GM23338 (cell line): ENCODE results near the gene SLC25A30. TPM values are rescaled to one million over a fixed set of nuclear protein-coding genes. Genes with fewer than 3 reads are reported as not detected.

ENCODE experiments used
- ATAC-seq: fragments of 200-7000 bp; cut with Tn5 transposase; 3 replicates; pipeline ENCODE4 v1.9.1; 2020
- DNase-seq: peaks from one replicate; pipeline ENCODE4 v3.0.0-alpha.2; 2015; ENCODE audit warnings: low spot score
- H2AFZ ChIP-seq: fragments of 200-600 bp; sonication (generic); 2 replicates; pipeline ENCODE4 v1.8.0; 2016; ENCODE audit warnings: antibody characterized with exemption, mild to moderate bottlenecking, moderate library complexity
- H3F3A ChIP-seq: fragments of 200-600 bp; sonication (generic); replicated peaks from 2 replicates; pipeline ENCODE4 v1.8.0; 2017; ENCODE audit warnings: antibody characterized with exemption, mixed run types, low read depth
- H3K27ac ChIP-seq: fragments of 200-600 bp; sonication (generic); 2 replicates; pipeline ENCODE4 v1.6.1; 2016; ENCODE audit warnings: low read depth
- H3K27me3 ChIP-seq: fragments of 200-600 bp; sonication (generic); 2 replicates; pipeline ENCODE4 v1.8.0; 2016; ENCODE audit warnings: mild to moderate bottlenecking, mixed run types, moderate library complexity; ENCODE audit not compliant: insufficient read depth
- H3K36me3 ChIP-seq: fragments of 200-600 bp; sonication (generic); 2 replicates; pipeline ENCODE4 v1.8.0; 2016; ENCODE audit warnings: mild to moderate bottlenecking; ENCODE audit not compliant: insufficient read depth
- H3K4me1 ChIP-seq: fragments of 200-600 bp; sonication (generic); 2 replicates; pipeline ENCODE4 v1.8.0; 2016; ENCODE audit warnings: mild to moderate bottlenecking, moderate library complexity; ENCODE audit not compliant: insufficient read depth
- H3K4me2 ChIP-seq: fragments of 200-600 bp; sonication (generic); 2 replicates; pipeline ENCODE4 v1.7.1; 2017; ENCODE audit warnings: mixed run types
- H3K4me3 ChIP-seq: fragments of 200-600 bp; sonication (generic); 2 replicates; pipeline ENCODE4 v1.6.1; 2016; ENCODE audit warnings: mixed run types
- H3K79me2 ChIP-seq: fragments of 200-600 bp; sonication (generic); replicated peaks from 2 replicates; pipeline ENCODE4 v1.8.0; 2017; ENCODE audit warnings: mild to moderate bottlenecking; ENCODE audit not compliant: insufficient read depth
- H3K9me2 ChIP-seq: fragments of 200-600 bp; sonication (generic); 2 replicates; pipeline ENCODE4 v1.8.0; 2017; ENCODE audit not compliant: insufficient read depth
- H4K20me1 ChIP-seq: fragments of 200-600 bp; sonication (generic); replicated peaks from 2 replicates; pipeline ENCODE4 v1.8.0; 2017; ENCODE audit warnings: mild to moderate bottlenecking; ENCODE audit not compliant: insufficient read depth
- H3K27ac Mint-ChIP-seq: 2 replicates; pipeline ENCODE4 v1.8.0; 2020; ENCODE audit warnings: inconsistent platforms, mild to moderate bottlenecking, moderate library complexity, mixed read lengths
- H3K27me3 Mint-ChIP-seq: 3 replicates; pipeline ENCODE4 v1.8.0; 2022; ENCODE audit warnings: low read depth, mild to moderate bottlenecking, moderate library complexity, mixed read lengths, inconsistent platforms; ENCODE audit not compliant: insufficient read depth, poor library complexity
- H3K36me3 Mint-ChIP-seq: 3 replicates; pipeline ENCODE4 v1.8.0; 2021; ENCODE audit warnings: low read depth, mild to moderate bottlenecking, inconsistent platforms, moderate library complexity, mixed read lengths
- H3K4me1 Mint-ChIP-seq: 3 replicates; pipeline ENCODE4 v1.8.0; 2020; ENCODE audit warnings: mild to moderate bottlenecking, inconsistent platforms, mixed read lengths
- H3K4me3 Mint-ChIP-seq: 3 replicates; pipeline ENCODE4 v1.8.0; 2021; ENCODE audit warnings: moderate library complexity, mild to moderate bottlenecking, inconsistent platforms, mixed read lengths
- H3K9me3 Mint-ChIP-seq: 3 replicates; pipeline ENCODE4 v1.8.0; 2020; ENCODE audit warnings: moderate library complexity, mild to moderate bottlenecking, inconsistent platforms, mixed read lengths
- CREB1 ChIP-seq: fragments of 250-450 bp; sonication (Bioruptor Pico); IDR thresholded peaks from 2 replicates; pipeline ENCODE4 v1.5.0; 2020; ENCODE audit warnings: low read depth, mild to moderate bottlenecking, moderate library complexity
- CTCF ChIP-seq, 2 experiments: fragments of 200-600 bp in 1 of 2; sonication (generic) in 1 of 2; conservative IDR thresholded peaks; 2 replicates each; pipeline versions ENCODE4 v1.5.1 to v1.6.1; 2016 to 2017; ENCODE audit warnings: antibody characterized with exemption in 2 of 2, low read depth in 2 of 2, mild to moderate bottlenecking in 2 of 2, moderate library complexity in 1 of 2
- EZH2 ChIP-seq: fragments of 200-600 bp; sonication (generic); IDR thresholded peaks from one replicate; pipeline ENCODE4 v1.8.0; 2017; ENCODE audit warnings: antibody characterized with exemption, mild to moderate bottlenecking, low read depth; ENCODE audit not compliant: unreplicated experiment
- EZH2phosphoT487 ChIP-seq: fragments of 200-600 bp; sonication (generic); IDR thresholded peaks from one replicate; pipeline ENCODE4 v1.8.1; 2018; ENCODE audit warnings: antibody characterized with exemption; ENCODE audit not compliant: unreplicated experiment
- REST ChIP-seq: IDR thresholded peaks from one replicate; pipeline ENCODE4 v1.6.1; 2018; ENCODE audit warnings: antibody characterized with exemption; ENCODE audit not compliant: unreplicated experiment
- ZNF114 ChIP-seq: fragments of 250-450 bp; sonication (Bioruptor Pico); IDR thresholded peaks from 2 replicates; pipeline ENCODE4 v1.5.0; 2020; ENCODE audit warnings: mild to moderate bottlenecking, moderate library complexity
- ZNF331 ChIP-seq: fragments of 250-450 bp; sonication (Bioruptor Pico); IDR thresholded peaks from 2 replicates; pipeline ENCODE4 v1.5.0; 2020; ENCODE audit warnings: low read depth, mild to moderate bottlenecking, moderate library complexity
- ZNF462 ChIP-seq: fragments of 250-450 bp; sonication (Bioruptor Pico); IDR thresholded peaks from 2 replicates; pipeline ENCODE4 v1.5.0; 2020; ENCODE audit warnings: mild to moderate bottlenecking, moderate library complexity
- polyA plus RNA-seq: library from polyadenylated mRNA; unstranded; fragments of >200 nt; fragmentation: Nextera tagmentation; extraction: Ambion mirVana; gene quantifications from 2 replicates; pipeline ENCODE4 v1.2.1, GENCODE V29; 2016
- total RNA-seq: library from RNA; depleted of rRNA; stranded (reverse); fragments of >200 nt; shearing (Covaris generic); gene quantifications from 2 replicates; pipeline ENCODE4 v1.2.3, GENCODE V29; 2014

SLC25A30 gene
- total and polyA plus RNA-seq, 2 experiments from 2014 or later: 2.0 to 7.5 TPM

- TF ChIP-seq CTCF (conservative IDR thresholded peaks at IDR 0.05; ENCODE audit: low read depth in 2 of 2) (no peak), CREB1 (CRISPR knock-in tag) (no peak), ZNF331 (CRISPR knock-in tag) (no peak), EZH2phosphoT487 (no peak)
These were observed 53.2 kb downstream of the SLC25A30 start (continued) for GRCh38 chr13:45364876-45365557.

- H3K4me3 Mint-ChIP-seq: no peak overlapping the region
- peak; percentile 96 for ATAC-seq
These were observed 55.2 kb downstream of the SLC25A30 start for GRCh38 chr13:45362939-45363338.

More at GRCh38 chr13:45362939-45363338, 55.2 kb downstream of the SLC25A30 start:
- Histone ChIP-seq H3K36me3 (0 out of 2 replicates have a peak, but pooled peaks cover 4% of the 10 kb centered on the region), H3K79me2 (no peaks in the 10 kb centered on the region), H3K9me2 (no peaks in the 10 kb centered on the region), H3F3A (peaks cover 6% of the 10 kb centered on the region; the same call in 1 of the 2 replicates), H3K27ac (no peak overlapping the region), H3K4me2 (no peak overlapping the region), H3K4me1 (peaks cover 6% of the 10 kb centered on the region; the same call in 1 of the 2 replicates), H3K4me3 (no peak overlapping the region), H4K20me1 (no peaks in the 10 kb centered on the region), H3K27me3 (no peaks in the 10 kb centered on the region), H2AFZ (no peak overlapping the region)
- Mint-ChIP-seq H3K27ac (no peak overlapping the region), H3K27me3 (peaks cover 8% of the 10 kb centered on the region), H3K9me3 (peaks cover 4% of the 10 kb centered on the region; the same call in 2 of the 3 replicates), H3K36me3 (peaks cover 35% of the 10 kb centered on the region), H3K4me1 (peaks cover 19% of the 10 kb centered on the region)
- DNase-seq: peak; percentile 89
- no peak for TF ChIP-seq EZH2
- TF ChIP-seq ZNF114 (CRISPR knock-in tag): peak; percentile 34; the same call in 1 of the 2 replicates
- peak; percentile 86 to 90 for TF ChIP-seq CTCF (conservative IDR thresholded peaks at IDR 0.05; ENCODE audit: low read depth in 2 of 2)
- no peak for TF ChIP-seq ZNF462 (CRISPR knock-in tag)
- TF ChIP-seq REST: no peak
